GM13976 (cell line): ENCODE data around the gene KCNG2.

Experiments used
- DNase-seq: peaks from one replicate; pipeline ENCODE4 v3.0.0; 2012; ENCODE audit warnings: low spot score
- CTCF ChIP-seq: IDR thresholded peaks from 2 replicates; pipeline ENCODE4 v1.5.1; 2012; ENCODE audit warnings: borderline replicate concordance, mild to moderate bottlenecking; ENCODE audit not compliant: insufficient read depth; ENCODE audit errors: extremely low read depth, missing control alignments, control extremely low read depth
- in situ Hi-C: fragments of 300-500 bp; cut with MboI; formaldehyde crosslinking; loops from one replicate; pipeline ENCODE4 v1.12.0; 2022; ENCODE audit warnings: low sequenced_read_pairs, mixed read lengths, inconsistent platforms; ENCODE audit not compliant: unreplicated experiment

Gene KCNG2

GRCh38 chr18:79948719-79949411 lies 151.1 kb downstream of the KCNG2 start:
- DNase-seq, result no peak
- TF ChIP-seq CTCF, result no peak
- in situ Hi-C loops, result no loop called here
